SK-N-SH treated with all-trans-retinoic acid at 6 μM for 48 hours (cell line): ENCODE measurements around the gene UBE2L3.

Experiments used
- CREB5 ChIP-seq: fragments of 250-450 bp; sonication (Bioruptor Pico); IDR thresholded peaks from 2 replicates; pipeline ENCODE4 v1.5.1; 2020; ENCODE audit warnings: low read depth, mild to moderate bottlenecking, moderate library complexity
- CSRNP3 ChIP-seq: fragments of 250-450 bp; sonication (Bioruptor Pico); IDR thresholded peaks from 2 replicates; pipeline ENCODE4 v1.5.1; 2021; ENCODE audit warnings: mild to moderate bottlenecking, moderate library complexity
- ESRRG ChIP-seq: fragments of 250-450 bp; sonication (Bioruptor Pico); IDR thresholded peaks from 2 replicates; pipeline ENCODE4 v1.6.1; 2021; ENCODE audit warnings: mild to moderate bottlenecking
- GLIS3 ChIP-seq: fragments of 250-450 bp; sonication (Bioruptor Pico); IDR thresholded peaks from 2 replicates; pipeline ENCODE4 v1.5.0; 2020; ENCODE audit warnings: mild to moderate bottlenecking, moderate library complexity
- OSR1 ChIP-seq: fragments of 250-450 bp; sonication (Bioruptor Pico); IDR thresholded peaks from 2 replicates; pipeline ENCODE4 v1.8.0; 2022; ENCODE audit warnings: moderate library complexity, mild to moderate bottlenecking, inconsistent platforms
- PATZ1 ChIP-seq: fragments of 250-450 bp; sonication (Bioruptor Pico); IDR thresholded peaks from 2 replicates; pipeline ENCODE4 v1.8.0; 2020; ENCODE audit warnings: mild to moderate bottlenecking, moderate library complexity, borderline replicate concordance
- POU6F1 ChIP-seq: fragments of 250-450 bp; sonication (Bioruptor Pico); IDR thresholded peaks from 2 replicates; pipeline ENCODE4 v1.8.0; 2021; ENCODE audit warnings: low read depth, mild to moderate bottlenecking, moderate library complexity, borderline replicate concordance
- ZFP3 ChIP-seq: fragments of 250-450 bp; sonication (Bioruptor Pico); IDR thresholded peaks from 2 replicates; pipeline ENCODE4 v1.5.0; 2020; ENCODE audit warnings: mild to moderate bottlenecking, moderate library complexity
- ZFP30 ChIP-seq: fragments of 450-650 bp; formaldehyde crosslinking; IDR thresholded peaks from 2 replicates; pipeline ENCODE4 v1.5.0; 2022; ENCODE audit warnings: mild to moderate bottlenecking, moderate library complexity
- ZNF70 ChIP-seq: fragments of 450-650 bp; formaldehyde crosslinking; IDR thresholded peaks from 2 replicates; pipeline ENCODE4 v1.5.0; 2020; ENCODE audit warnings: mild to moderate bottlenecking, moderate library complexity
- ZNF8 ChIP-seq: fragments of 450-650 bp; formaldehyde crosslinking; IDR thresholded peaks from 2 replicates; pipeline ENCODE4 v1.5.0; 2020; ENCODE audit warnings: mild to moderate bottlenecking, moderate library complexity

- TF ChIP-seq PATZ1 = no peak
- TF ChIP-seq POU6F1 = no peak
- TF ChIP-seq ZFP30 (CRISPR knock-in tag) = no peak
- TF ChIP-seq ESRRG (CRISPR knock-in tag) = no peak
- no peak for TF ChIP-seq ZFP3 (CRISPR knock-in tag)
- no peak for TF ChIP-seq GLIS3
- TF ChIP-seq ZNF70 (CRISPR knock-in tag) = no peak
- TF ChIP-seq OSR1 (CRISPR knock-in tag) = no peak
- no peak for TF ChIP-seq CSRNP3 (CRISPR knock-in tag)
- TF ChIP-seq ZNF8 (CRISPR knock-in tag) = no peak
- TF ChIP-seq CREB5 (CRISPR knock-in tag) = no peak
Observed at GRCh38 chr22:21639359-21639758, 71.8 kb downstream of the UBE2L3 start.
